Naive thymus-derived CD8-positive, alpha-beta T cell (primary cell): ENCODE measurements around the gene SLC8A2. TPM values are rescaled to one million over a fixed set of nuclear protein-coding genes. Genes with fewer than 3 reads are reported as not detected.

Experiments
- ATAC-seq, 2 donors: fragments of 150-1000 bp; cut with Tn5 transposase in 1 of 2; sonication (Bioruptor Pico), chemical (Tn5 transposase) in 1 of 2; 1 replicate in 1 of 2; 2 replicates in 1 of 2; pipeline ENCODE4 v1.10.0; 2021; ENCODE audit warnings: mild to moderate bottlenecking in 2 of 2, moderate library complexity in 2 of 2
- POLR2A ChIA-PET: fragments of 350-600 bp; sonication (Branson Sonifier 250); formaldehyde crosslinking; loops from one replicate; lab custom pipeline; 2021; ENCODE audit warnings: antibody characterized with exemption; lab: Charles Lee
- DNase-seq, 10 donors: peaks; one replicate each; pipeline versions ENCODE4 v3.0.0 to v3.0.0-alpha.2; 2020 to 2022
- H3K27ac Mint-ChIP-seq, 10 donors: one replicate each; pipeline ENCODE4 v1.8.0; 2020 to 2022; ENCODE audit warnings: mild to moderate bottlenecking in 10 of 10, mixed read lengths in 10 of 10, moderate library complexity in 4 of 10, inconsistent platforms in 1 of 10
- H3K27me3 Mint-ChIP-seq, 5 donors: one replicate each; pipeline ENCODE4 v1.8.0; 2021 to 2022; ENCODE audit warnings: mixed read lengths in 5 of 5
- H3K36me3 Mint-ChIP-seq, 3 donors: one replicate each; pipeline ENCODE4 v1.8.0; 2020 to 2022; ENCODE audit warnings: mixed read lengths in 3 of 3, mild to moderate bottlenecking in 2 of 3, inconsistent platforms in 1 of 3
- H3K4me1 Mint-ChIP-seq, 4 donors: one replicate each; pipeline ENCODE4 v1.8.0; 2021 to 2022; ENCODE audit warnings: mixed read lengths in 4 of 4
- H3K4me3 Mint-ChIP-seq, 10 donors: one replicate each; pipeline ENCODE4 v1.8.0; 2020 to 2022; ENCODE audit warnings: mild to moderate bottlenecking in 10 of 10, mixed read lengths in 10 of 10, moderate library complexity in 6 of 10, inconsistent platforms in 1 of 10
- H3K9me3 Mint-ChIP-seq, 9 donors: one replicate each; pipeline ENCODE4 v1.8.0; 2020 to 2022; ENCODE audit warnings: mixed read lengths in 9 of 9, mild to moderate bottlenecking in 3 of 9, inconsistent platforms in 1 of 9, moderate library complexity in 1 of 9
- polyA plus RNA-seq, 3 donors: library from polyadenylated mRNA; unstranded; fragments of 300-500 nt; fragmentation: Illumina TruSeq; gene quantifications; one replicate each; pipeline ENCODE4 v1.2.3, GENCODE V29; 2021
- total RNA-seq, 8 experiments: library from RNA in 2 of 8; stranded (reverse) in 2 of 8; gene quantifications; one replicate each; pipeline ENCODE4 v1.2.3 and lab custom pipeline; 2021 to 2026

Gene SLC8A2
- total and polyA plus RNA-seq, 5 experiments from 2014 or later, result 0.02 to 0.42 (median 0.12) TPM; not detected in 2

DNA sequence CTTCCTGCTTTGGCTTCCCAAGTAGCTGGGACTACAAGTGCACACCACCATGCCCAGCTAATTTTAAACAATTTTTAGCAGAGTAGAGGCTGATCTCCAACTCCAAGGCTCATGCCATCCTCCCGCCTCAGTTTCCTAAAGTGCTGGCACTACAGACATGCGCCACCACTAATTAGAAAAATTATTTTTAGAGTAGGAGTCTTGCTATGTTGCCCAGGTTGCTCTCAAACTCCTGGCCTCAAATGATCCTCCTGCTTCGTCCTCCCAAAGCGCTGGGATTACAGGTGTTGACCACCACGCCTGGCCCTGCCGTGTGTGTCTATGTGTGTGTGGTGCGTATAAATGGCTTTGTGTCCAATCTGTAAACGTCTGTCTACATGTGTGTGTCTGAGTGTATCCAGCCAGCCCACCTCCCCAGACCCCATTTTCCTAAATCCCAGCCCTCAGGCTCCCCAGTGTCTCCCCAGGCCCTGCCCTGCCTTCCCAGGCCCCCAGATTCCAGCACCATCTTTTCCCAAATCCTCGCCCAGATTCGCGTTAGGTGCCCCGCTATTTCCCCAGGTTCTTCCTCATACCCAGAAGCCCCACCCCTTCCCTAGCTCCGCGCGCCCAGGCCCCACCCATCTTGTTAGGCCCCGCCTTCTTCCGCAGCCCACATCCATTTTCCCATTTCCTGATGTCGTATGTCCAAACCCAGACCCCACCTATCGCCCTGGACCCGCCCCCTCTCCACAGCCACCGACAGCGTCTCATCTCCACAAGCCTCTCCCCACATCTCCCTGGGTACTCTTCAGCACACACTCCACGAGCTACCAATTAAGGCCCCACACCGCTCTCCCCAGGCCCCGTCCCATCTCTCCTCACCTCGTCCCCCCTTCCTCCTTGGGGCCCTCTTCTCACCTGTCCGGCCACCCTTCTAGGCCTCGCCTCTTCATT, 24.9 kb downstream of the SLC8A2 start:
- H3K4me3 Mint-ChIP-seq, result peak overlapping the region; percentile 20 to 89 (median 78)
- DNase-seq (no peak), ATAC-seq (peak in 1 of 2 donors; percentile 20)
- H3K4me1 Mint-ChIP-seq, result peaks cover 37 to 64% (median 53%) of the 10 kb centered on the region in 4 donors
- H3K27me3 Mint-ChIP-seq, result peaks cover 16 to 64% (median 49%) of the 10 kb centered on the region in 5 donors
- peak overlapping the region in 2 of 10 donors; percentile 24 to 71 for H3K27ac Mint-ChIP-seq
- no peaks in the 10 kb centered on the region for H3K36me3 Mint-ChIP-seq
- POLR2A ChIA-PET, result interaction anchor here (1.0 to 2.0 kb wide), 5 partner anchors 9 to 298 kb away, joined by 3 to 7 read pairs (median 3); partner anchors contain the start of gene NOP53
- peaks cover 0 to 3% (median 0%) of the 10 kb centered on the region in 9 donors for H3K9me3 Mint-ChIP-seq

DNA sequence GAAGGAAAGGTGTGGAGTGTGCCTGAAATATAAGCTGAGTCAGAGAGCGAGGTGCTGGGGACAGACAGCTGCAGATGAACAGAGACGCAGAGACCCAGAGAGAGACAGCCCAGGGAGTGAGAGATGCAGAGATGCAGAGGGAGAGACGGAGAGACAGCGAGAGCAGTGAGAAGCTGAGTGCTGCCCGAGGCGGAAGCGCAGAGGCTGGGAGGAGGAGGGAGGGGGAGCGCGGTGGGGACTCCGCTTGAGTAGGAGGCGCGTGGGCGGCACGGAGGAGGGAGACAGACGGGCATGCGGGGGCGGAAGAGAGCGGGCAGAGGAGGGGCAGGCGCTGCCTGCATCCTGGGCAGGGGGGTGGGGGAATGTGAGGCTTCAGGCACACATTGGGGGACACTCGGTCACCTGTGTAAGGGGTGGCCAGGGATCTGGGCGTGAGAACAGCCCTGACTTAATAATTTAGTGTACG, 25.7 kb downstream of the SLC8A2 start:
- POLR2A ChIA-PET, result interaction anchor here (0.5 to 2.0 kb wide), 7 partner anchors 9 to 299 kb away, joined by 3 to 7 read pairs (median 3); partner anchors contain the start of gene NOP53
- Mint-ChIP-seq H3K9me3 (peaks cover 0 to 3% (median 0%) of the 10 kb centered on the region in 9 donors), H3K4me3 (peak overlapping the region; percentile 55 to 91 (median 78)), H3K36me3 (no peaks in the 10 kb centered on the region), H3K27ac (peak overlapping the region in 3 of 10 donors; percentile 71 to 89 (median 88)), H3K4me1 (peaks cover 39 to 64% (median 53%) of the 10 kb centered on the region in 4 donors), H3K27me3 (peaks cover 20 to 72% (median 53%) of the 10 kb centered on the region in 5 donors)
- peak; percentile 83 for ATAC-seq
- DNase-seq, result peak; percentile 54 to 86 (median 76)

DNA sequence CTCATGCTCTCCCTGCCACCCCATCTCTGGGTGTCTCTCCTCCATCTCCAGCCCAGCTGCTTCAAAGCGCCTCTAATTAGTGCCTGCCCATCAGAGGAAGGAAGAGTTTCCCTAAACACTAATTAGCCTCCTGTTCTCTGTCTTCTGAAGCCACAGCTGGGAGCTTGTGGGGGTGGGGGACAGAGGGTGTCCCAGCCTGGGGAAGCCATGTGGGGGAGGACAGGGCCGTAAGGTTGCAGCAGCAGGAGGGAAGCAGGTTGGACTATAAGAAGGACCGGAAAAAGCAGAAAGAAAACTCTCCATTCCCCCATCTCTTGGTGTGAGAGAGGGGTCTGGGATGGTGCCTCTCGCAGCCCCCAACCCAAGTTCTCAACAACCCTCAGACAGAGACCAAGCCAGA, 26.2 kb downstream of the SLC8A2 start:
- POLR2A ChIA-PET, result interaction anchor here (0.5 to 2.0 kb wide), 7 partner anchors 9 to 300 kb away, joined by 3 to 7 read pairs (median 3); partner anchors contain the start of gene NOP53
- Mint-ChIP-seq H3K27me3 (peaks cover 20 to 76% (median 56%) of the 10 kb centered on the region in 5 donors), H3K9me3 (peaks cover 0 to 3% (median 0%) of the 10 kb centered on the region in 9 donors), H3K36me3 (no peaks in the 10 kb centered on the region), H3K27ac (peak overlapping the region in 3 of 10 donors; percentile 80 to 89 (median 88)), H3K4me3 (peak overlapping the region; percentile 55 to 91 (median 78)), H3K4me1 (peaks cover 39 to 64% (median 53%) of the 10 kb centered on the region in 4 donors)
- ATAC-seq (no peak), DNase-seq (no peak)

DNA sequence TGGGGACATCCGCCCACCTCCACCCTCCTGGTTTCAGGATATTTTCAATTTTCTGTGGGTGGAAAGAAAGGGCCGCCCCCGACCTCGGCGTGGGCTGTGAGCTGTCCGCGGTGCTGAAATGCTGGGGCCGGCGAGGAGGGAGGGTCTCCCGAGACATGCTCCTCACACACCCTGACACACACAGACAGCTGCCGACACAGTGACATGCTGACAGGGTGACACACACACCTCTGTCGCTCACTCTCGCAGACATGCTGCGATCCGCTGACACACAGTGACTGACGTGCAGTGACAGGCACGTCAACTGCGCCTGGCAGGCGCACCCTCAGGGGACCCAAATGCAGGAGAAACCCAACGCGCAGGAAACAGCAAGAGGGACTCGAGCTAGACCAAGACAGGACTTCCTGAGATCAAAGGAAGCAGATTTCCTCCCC, 27.3 kb downstream of the SLC8A2 start:
- POLR2A ChIA-PET, result interaction anchor here (2.0 kb wide), 1 partner anchor 16 kb away, joined by 7 read pairs; no protein-coding TSS in a partner anchor

DNA sequence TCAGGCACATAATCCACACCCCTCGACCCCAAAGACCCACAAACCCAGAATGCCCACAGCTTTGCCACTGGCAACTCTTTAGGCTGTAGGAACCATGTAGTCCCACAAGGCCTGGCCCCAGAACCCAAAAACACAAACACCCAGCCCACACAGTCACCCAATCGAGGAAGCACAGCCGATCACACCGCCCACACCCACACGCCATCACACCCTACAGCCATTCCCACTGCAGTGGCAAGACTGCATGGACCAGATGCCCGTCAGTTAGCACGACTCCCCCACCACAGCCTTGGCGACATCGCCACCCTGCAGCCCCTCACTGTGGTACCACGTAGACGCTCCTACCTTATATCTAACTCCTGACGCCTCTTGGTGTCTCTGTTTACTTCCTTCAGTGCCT, 28.4 kb downstream of the SLC8A2 start:
- DNase-seq (no peak), ATAC-seq (no peak)
- POLR2A ChIA-PET, result no interaction called here
- Mint-ChIP-seq H3K4me1 (peaks cover 42 to 55% (median 48%) of the 10 kb centered on the region in 4 donors), H3K4me3 (peak overlapping the region in 6 of 10 donors; percentile 2 to 52 (median 24)), H3K9me3 (peaks cover 0 to 3% (median 0%) of the 10 kb centered on the region in 9 donors), H3K27me3 (peaks cover 30 to 92% (median 69%) of the 10 kb centered on the region in 5 donors), H3K36me3 (no peaks in the 10 kb centered on the region), H3K27ac (peak overlapping the region in 2 of 10 donors; percentile 11 to 66)

More for the DNA sequence above, 27.3 kb downstream of the SLC8A2 start:
- DNase-seq (peak; percentile 22 to 76 (median 44)), ATAC-seq (peak; percentile 19 to 29)
- no peaks in the 10 kb centered on the region for H3K36me3 Mint-ChIP-seq
- H3K4me1 Mint-ChIP-seq, result peaks cover 41 to 64% (median 51%) of the 10 kb centered on the region in 4 donors
- no peak overlapping the region for H3K27ac Mint-ChIP-seq
- H3K27me3 Mint-ChIP-seq, result peaks cover 24 to 88% (median 63%) of the 10 kb centered on the region in 5 donors
- peak overlapping the region; percentile 30 to 91 (median 64) for H3K4me3 Mint-ChIP-seq
- H3K9me3 Mint-ChIP-seq, result peaks cover 0 to 3% (median 0%) of the 10 kb centered on the region in 9 donors

DNA sequence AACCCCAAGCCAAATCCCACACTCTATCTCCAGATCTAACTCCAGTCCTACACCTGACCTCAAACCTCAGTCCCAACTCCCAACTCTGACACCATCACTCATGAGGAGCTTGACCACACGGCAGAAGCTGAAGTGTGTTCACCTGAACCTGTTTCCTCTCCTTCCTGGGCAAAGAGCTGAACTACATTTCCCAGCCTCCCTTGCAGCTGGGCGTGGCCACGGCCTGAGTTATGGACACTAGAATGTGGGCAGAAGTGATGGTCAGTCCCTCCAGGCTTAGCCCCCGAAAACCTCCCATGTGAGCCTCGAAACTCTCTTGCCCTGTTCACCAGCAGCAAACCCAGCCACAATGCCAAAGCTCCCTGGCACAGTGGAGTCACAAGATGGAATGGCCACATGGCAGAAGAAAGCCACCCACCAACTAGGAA, 32.9 kb downstream of the SLC8A2 start:
- Mint-ChIP-seq H3K4me1 (peaks cover 17 to 28% (median 27%) of the 10 kb centered on the region in 4 donors), H3K4me3 (no peak overlapping the region), H3K36me3 (no peaks in the 10 kb centered on the region), H3K27ac (no peak overlapping the region), H3K9me3 (no peaks in the 10 kb centered on the region), H3K27me3 (peaks cover 29 to 86% (median 59%) of the 10 kb centered on the region in 5 donors)
- DNase-seq, result no peak
- POLR2A ChIA-PET, result no interaction called here
- no peak for ATAC-seq

DNA sequence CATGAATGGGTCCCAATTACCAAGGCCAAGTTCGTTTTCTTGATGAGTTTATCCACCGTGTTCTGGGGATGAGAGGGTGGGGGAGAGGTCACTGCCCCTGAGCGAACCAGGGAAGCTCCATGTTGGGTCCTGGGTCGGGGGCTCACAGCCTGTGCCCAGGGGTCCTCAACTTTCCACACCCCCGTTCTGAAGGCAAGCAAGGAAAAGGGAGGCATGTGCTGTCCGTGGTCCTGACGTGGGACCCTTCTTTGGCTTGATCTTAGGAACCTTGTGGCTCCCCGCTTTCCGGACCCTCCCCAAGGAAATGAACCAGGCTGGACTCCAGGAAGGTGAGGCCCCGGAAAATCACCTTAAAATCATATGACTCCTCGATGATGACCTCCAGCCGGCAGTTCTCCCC, 34.2 kb downstream of the SLC8A2 start:
- Mint-ChIP-seq H3K36me3 (no peaks in the 10 kb centered on the region), H3K9me3 (no peaks in the 10 kb centered on the region), H3K4me3 (no peak overlapping the region), H3K27me3 (peaks cover 24 to 75% (median 48%) of the 10 kb centered on the region in 5 donors), H3K4me1 (peaks cover 7 to 21% (median 19%) of the 10 kb centered on the region in 4 donors), H3K27ac (peak overlapping the region in 2 of 10 donors; percentile 53 to 55)
- ATAC-seq (no peak), DNase-seq (no peak)
- POLR2A ChIA-PET, result interaction anchor here (1.5 kb wide), 1 partner anchor 78 kb away, joined by 6 read pairs; no protein-coding TSS in a partner anchor

DNA sequence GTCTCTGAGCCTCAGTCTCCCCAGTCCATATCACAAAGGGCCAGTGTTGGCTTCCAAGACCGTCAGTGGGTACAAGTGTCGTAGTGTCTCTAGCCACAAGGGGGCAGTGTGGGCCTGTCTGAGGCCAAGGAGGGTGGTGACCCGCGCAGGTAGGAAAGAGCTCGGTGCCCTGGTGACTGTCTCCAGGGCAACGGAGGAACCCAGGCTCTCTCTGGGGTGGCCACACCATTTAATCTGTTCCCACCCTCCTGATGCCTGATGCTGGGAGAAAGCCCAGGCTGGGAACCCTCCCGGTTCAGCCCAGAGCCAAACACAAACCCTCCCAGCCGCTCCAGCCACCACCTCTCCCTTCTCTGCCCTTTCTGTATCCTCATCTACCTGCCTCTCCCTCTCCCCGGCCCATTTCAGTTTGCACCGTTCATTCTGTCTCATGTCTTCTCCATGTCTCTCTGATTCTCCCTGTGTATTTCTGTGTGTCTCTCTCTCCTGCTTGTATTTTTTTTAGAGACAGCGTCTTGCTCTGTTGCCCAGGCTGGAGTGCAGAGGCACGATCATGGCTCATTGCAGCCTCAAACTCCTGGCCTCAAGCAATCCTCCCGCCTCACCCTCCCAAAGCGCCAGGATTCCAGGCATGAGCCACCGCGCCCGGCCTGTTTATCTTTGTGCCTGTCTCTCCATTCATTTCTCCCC, 34.8 kb downstream of the SLC8A2 start:
- H3K4me1 Mint-ChIP-seq, result peaks cover 9 to 26% (median 20%) of the 10 kb centered on the region in 4 donors
- POLR2A ChIA-PET, result interaction anchor here (0.6 to 1.5 kb wide), 7 partner anchors 9 to 308 kb away, joined by 3 to 6 read pairs (median 4); no protein-coding TSS in a partner anchor
- H3K4me3 Mint-ChIP-seq, result peak overlapping the region in 3 of 10 donors; percentile 3 to 44 (median 24)
- ATAC-seq (peak; percentile 97 to 98), DNase-seq (peak; percentile 69 to 90 (median 82))
- peaks cover 27 to 75% (median 46%) of the 10 kb centered on the region in 5 donors for H3K27me3 Mint-ChIP-seq
- no peaks in the 10 kb centered on the region for H3K36me3 Mint-ChIP-seq
- no peaks in the 10 kb centered on the region for H3K9me3 Mint-ChIP-seq
- peak overlapping the region in 2 of 10 donors; percentile 37 to 53 for H3K27ac Mint-ChIP-seq

DNA sequence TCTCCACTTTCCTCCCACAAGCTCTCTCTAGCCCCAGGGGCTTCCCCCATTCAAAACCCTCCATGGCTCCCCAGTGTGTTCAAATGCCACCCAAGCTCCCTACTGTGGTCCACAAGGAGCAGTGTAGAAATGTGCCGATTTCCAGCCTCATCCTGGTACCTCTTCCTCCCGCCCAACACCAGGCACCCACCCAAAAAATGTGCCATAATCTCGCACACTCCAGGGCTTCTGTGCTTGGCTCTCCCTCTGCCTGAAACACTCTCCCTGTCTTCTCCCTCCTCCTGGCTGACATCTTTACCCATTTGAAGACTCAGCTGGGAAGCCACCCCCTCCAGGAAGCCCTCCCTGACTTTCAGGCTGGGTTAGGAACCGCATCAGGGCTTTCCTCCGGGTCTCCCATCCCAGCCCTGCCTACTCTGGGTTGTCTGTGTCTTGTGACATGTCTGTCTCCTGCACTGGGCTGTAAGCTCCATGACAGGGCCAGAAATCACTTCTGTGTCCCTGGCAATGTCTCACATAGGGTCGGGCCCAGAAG, 35.7 kb downstream of the SLC8A2 start:
- POLR2A ChIA-PET, result interaction anchor here (1.0 to 1.2 kb wide), 4 partner anchors 12 to 309 kb away, joined by 3 to 4 read pairs (median 4); no protein-coding TSS in a partner anchor
- ATAC-seq, result no peak
- H3K4me1 Mint-ChIP-seq, result peaks cover 9 to 26% (median 19%) of the 10 kb centered on the region in 4 donors
- DNase-seq, result no peak
- H3K9me3 Mint-ChIP-seq, result no peaks in the 10 kb centered on the region
- peak overlapping the region in 4 of 10 donors; percentile 25 to 53 (median 40) for H3K27ac Mint-ChIP-seq
- peaks cover 26 to 73% (median 43%) of the 10 kb centered on the region in 5 donors for H3K27me3 Mint-ChIP-seq
- H3K4me3 Mint-ChIP-seq, result peak overlapping the region in 4 of 10 donors; percentile 33 to 65 (median 43)
- H3K36me3 Mint-ChIP-seq, result peaks cover 0 to 1% (median 0%) of the 10 kb centered on the region in 3 donors

DNA sequence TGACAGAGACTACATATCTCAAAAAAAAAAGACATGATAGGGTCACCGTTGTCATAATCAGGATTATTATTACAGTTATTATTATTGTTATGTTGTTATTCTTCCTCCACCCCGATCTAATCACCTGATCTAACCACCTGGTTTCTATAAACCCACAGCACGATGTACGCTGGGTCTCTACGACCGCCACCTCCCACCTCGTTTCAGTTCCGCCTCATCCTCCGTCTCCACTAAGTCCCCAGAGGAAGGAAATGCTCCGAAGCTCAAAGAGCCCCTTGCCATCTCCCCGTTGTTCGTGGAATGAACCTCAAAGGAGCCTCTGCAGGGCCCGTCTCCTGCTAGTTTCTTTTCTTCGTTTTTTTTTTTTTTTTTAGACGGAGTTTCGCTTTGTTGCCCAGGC, 36.5 kb downstream of the SLC8A2 start:
- POLR2A ChIA-PET, result no interaction called here
- H3K27me3 Mint-ChIP-seq, result peaks cover 26 to 73% (median 44%) of the 10 kb centered on the region in 5 donors

DNA sequence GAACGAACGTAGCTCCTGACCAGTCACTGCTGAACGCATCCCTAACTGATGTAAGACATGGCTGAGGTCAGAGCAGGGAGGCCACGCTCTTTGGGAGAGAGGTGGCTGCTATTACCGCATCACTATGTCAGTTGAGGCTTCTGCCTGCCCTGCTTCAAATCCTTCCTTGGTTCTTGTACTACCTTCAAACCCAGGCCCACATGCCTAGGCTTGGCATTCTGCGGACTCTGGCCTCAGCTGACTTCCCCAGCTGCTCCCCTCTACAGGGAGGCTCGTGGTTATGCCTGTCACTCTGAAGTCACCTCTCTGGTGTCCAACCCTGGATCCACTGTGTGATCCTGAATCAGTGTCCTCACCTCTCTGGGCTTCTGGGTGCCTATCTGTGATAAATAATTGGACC, 37.6 kb downstream of the SLC8A2 start:
- H3K27ac Mint-ChIP-seq, result peak overlapping the region in 1 of 10 donors; percentile 3
- H3K9me3 Mint-ChIP-seq, result no peaks in the 10 kb centered on the region
- no peak for ATAC-seq
- peaks cover 23 to 71% (median 43%) of the 10 kb centered on the region in 5 donors for H3K27me3 Mint-ChIP-seq
- POLR2A ChIA-PET, result interaction anchor here (1.1 to 1.9 kb wide), 2 partner anchors 265 to 274 kb away, joined by 4 read pairs; no protein-coding TSS in a partner anchor
- peaks cover 0 to 4% (median 1%) of the 10 kb centered on the region in 3 donors for H3K36me3 Mint-ChIP-seq
- peaks cover 16 to 39% (median 26%) of the 10 kb centered on the region in 4 donors for H3K4me1 Mint-ChIP-seq
- no peak for DNase-seq
- no peak overlapping the region for H3K4me3 Mint-ChIP-seq

More for the DNA sequence above, 36.5 kb downstream of the SLC8A2 start:
- H3K4me3 Mint-ChIP-seq, result peak overlapping the region in 9 of 10 donors; percentile 19 to 63 (median 44)
- peak overlapping the region in 1 of 10 donors; percentile 60 for H3K27ac Mint-ChIP-seq
- DNase-seq (no peak), ATAC-seq (no peak)
- peaks cover 11 to 30% (median 21%) of the 10 kb centered on the region in 4 donors for H3K4me1 Mint-ChIP-seq
- H3K9me3 Mint-ChIP-seq, result no peaks in the 10 kb centered on the region
- H3K36me3 Mint-ChIP-seq, result peaks cover 0 to 1% (median 0%) of the 10 kb centered on the region in 3 donors
